Transverse colon (tissue), 4 donors: Measurements from ENCODE around the gene CIRBP.

Experiments used
- CTCF ChIP-seq, 5 experiments: fragments of 200-600 bp in 3 of 5; fragments of 450-650 bp in 2 of 5; sonication (generic) in 3 of 5; IDR thresholded peaks; 1 replicate in 2 of 5; 2 replicates in 3 of 5; pipeline ENCODE4 v1.5.1; 2016 to 2017; ENCODE audit warnings: antibody characterized with exemption in 5 of 5, inconsistent platforms in 3 of 5, mild to moderate bottlenecking in 2 of 5, moderate library complexity in 1 of 5
- EP300 ChIP-seq: sonication (generic); formaldehyde crosslinking; IDR thresholded peaks from one replicate; pipeline ENCODE4 v1.6.1; 2017; ENCODE audit warnings: antibody characterized with exemption, low read depth
- POLR2A ChIP-seq: fragments of 450-650 bp; IDR thresholded peaks from one replicate; pipeline ENCODE4 v1.6.1; 2016; ENCODE audit warnings: antibody characterized with exemption, mild to moderate bottlenecking, moderate library complexity
- POLR2AphosphoS5 ChIP-seq, 3 donors: sonication (generic); formaldehyde crosslinking; IDR thresholded peaks; one replicate each; pipeline ENCODE4 v1.6.1; 2016; ENCODE audit warnings: antibody characterized with exemption in 3 of 3

- no peak for TF ChIP-seq CTCF (IDR thresholded peaks at IDR 0.05)
- TF ChIP-seq POLR2A: no peak
- no peak for TF ChIP-seq POLR2AphosphoS5 (IDR thresholded peaks at IDR 0.05)
- no peak for TF ChIP-seq EP300
Observed at GRCh38 chr19:1229924-1230782, 39.0 kb upstream of the CIRBP start.
